HepG2 (cell line): Measurements from ENCODE around the gene DMTF1. TPM values are rescaled to one million over a fixed set of nuclear protein-coding genes. Genes with fewer than 3 reads are reported as not detected.

Experiments used
- CHD2 ChIP-seq: IDR thresholded peaks from 2 replicates; pipeline ENCODE4 v1.6.1; 2011; ENCODE audit warnings: low read depth, low read length, improper control_type of control experiment
- MAFF ChIP-seq: IDR thresholded peaks from 2 replicates; pipeline ENCODE4 v1.6.1; 2011; ENCODE audit warnings: low read depth, low read length, improper control_type of control experiment
- MTF1 ChIP-seq: sonication (generic); formaldehyde crosslinking; IDR thresholded peaks from 2 replicates; pipeline ENCODE4 v1.5.0; 2020; ENCODE audit warnings: missing genetic modification reagents
- MYNN ChIP-seq: sonication (generic); formaldehyde crosslinking; IDR thresholded peaks from 2 replicates; pipeline ENCODE4 v1.4.0; 2020; ENCODE audit warnings: mild to moderate bottlenecking, low read depth, missing genetic modification reagents
- ZFY ChIP-seq: sonication (generic); formaldehyde crosslinking; IDR thresholded peaks from 2 replicates; pipeline ENCODE4 v1.4.0; 2020; ENCODE audit warnings: missing genetic modification reagents
- ZMAT5 ChIP-seq: sonication (generic); formaldehyde crosslinking; IDR thresholded peaks from 2 replicates; pipeline ENCODE4 v1.5.0; 2020; ENCODE audit warnings: mild to moderate bottlenecking, low read depth, missing genetic modification reagents, borderline replicate concordance
- ZMYM4 ChIP-seq: sonication (generic); formaldehyde crosslinking; IDR thresholded peaks from 2 replicates; pipeline ENCODE4 v1.8.1; 2023; ENCODE audit warnings: mild to moderate bottlenecking, missing genetic modification reagents
- ZNF17 ChIP-seq: sonication (generic); formaldehyde crosslinking; IDR thresholded peaks from 2 replicates; pipeline ENCODE4 v1.5.0; 2020; ENCODE audit warnings: mild to moderate bottlenecking, missing genetic modification reagents
- ZNF34 ChIP-seq: sonication (generic); formaldehyde crosslinking; IDR thresholded peaks from 2 replicates; pipeline ENCODE4 v1.4.0; 2020; ENCODE audit warnings: mild to moderate bottlenecking, missing genetic modification reagents, borderline replicate concordance
- ZNF564 ChIP-seq: sonication (generic); formaldehyde crosslinking; IDR thresholded peaks from 2 replicates; pipeline ENCODE4 v1.8.1; 2023; ENCODE audit warnings: mild to moderate bottlenecking, missing genetic modification reagents
- ZNF570 ChIP-seq: sonication (generic); formaldehyde crosslinking; IDR thresholded peaks from 2 replicates; pipeline ENCODE4 v1.4.0; 2020; ENCODE audit warnings: mild to moderate bottlenecking, missing genetic modification reagents, borderline replicate concordance
- polyA plus RNA-seq, 8 experiments: library from polyadenylated mRNA; depleted of rRNA in 3 of 8; stranded (reverse) in 7 of 8; unstranded in 1 of 8; fragments of >200 nt; fragmentation: Illumina TruSeq in 4 of 8; extraction: Trizol in 4 of 8; gene quantifications; 2 replicates each; pipeline versions ENCODE4 v1.2.1 to v1.2.3, GENCODE V29; 2011 to 2016; ENCODE audit warnings: low read depth in 4 of 8, missing spikeins in 1 of 8, mixed read lengths in 1 of 8; ENCODE audit not compliant: insufficient read depth in 1 of 8
- total RNA-seq, 5 experiments: library from RNA; depleted of rRNA; stranded (reverse); fragments of >200 nt; fragmentation: Illumina TruSeq; extraction: Trizol; gene quantifications; 2 replicates each; pipeline ENCODE4 v1.2.3, GENCODE V29; 2016; ENCODE audit warnings: low read depth in 1 of 5
- TF ChIP-seq, protein P1 (sequence below): sonication (generic); formaldehyde crosslinking; IDR thresholded peaks from 2 replicates; pipeline ENCODE4 v1.4.0; 2020; ENCODE audit warnings: mild to moderate bottlenecking, missing genetic modification reagents
- TF ChIP-seq, protein P2 (sequence below): sonication (generic); formaldehyde crosslinking; IDR thresholded peaks from 2 replicates; pipeline ENCODE4 v1.9.0; 2021; ENCODE audit warnings: missing genetic modification reagents, borderline replicate concordance
- TF ChIP-seq, protein P3 (sequence below): sonication (generic); formaldehyde crosslinking; IDR thresholded peaks from 2 replicates; pipeline ENCODE4 v1.4.0; 2020; ENCODE audit warnings: mild to moderate bottlenecking, missing genetic modification reagents

DMTF1 gene
- total and polyA plus RNA-seq, 2 of the 13 experiments (the other 11 are each of a cell fraction or from before 2014, with no cell fraction given), result 45.8 to 132 TPM

GRCh38 chr7:87220026-87220733 lies 67.9 kb downstream of the DMTF1 start (continued):
- TF ChIP-seq ZMAT5 (CRISPR knock-in tag), result no peak
- no peak for TF ChIP-seq MTF1 (CRISPR knock-in tag)
- peak; percentile 83 for TF ChIP-seq ZFY (CRISPR knock-in tag)
- TF ChIP-seq, protein P1, sequence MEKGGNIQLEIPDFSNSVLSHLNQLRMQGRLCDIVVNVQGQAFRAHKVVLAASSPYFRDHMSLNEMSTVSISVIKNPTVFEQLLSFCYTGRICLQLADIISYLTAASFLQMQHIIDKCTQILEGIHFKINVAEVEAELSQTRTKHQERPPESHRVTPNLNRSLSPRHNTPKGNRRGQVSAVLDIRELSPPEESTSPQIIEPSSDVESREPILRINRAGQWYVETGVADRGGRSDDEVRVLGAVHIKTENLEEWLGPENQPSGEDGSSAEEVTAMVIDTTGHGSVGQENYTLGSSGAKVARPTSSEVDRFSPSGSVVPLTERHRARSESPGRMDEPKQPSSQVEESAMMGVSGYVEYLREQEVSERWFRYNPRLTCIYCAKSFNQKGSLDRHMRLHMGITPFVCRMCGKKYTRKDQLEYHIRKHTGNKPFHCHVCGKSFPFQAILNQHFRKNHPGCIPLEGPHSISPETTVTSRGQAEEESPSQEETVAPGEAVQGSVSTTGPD (CRISPR knock-in tag), result no peak
- 0 out of 2 replicates have a peak, but pooled peaks have one; percentile 54 for TF ChIP-seq ZNF564 (CRISPR knock-in tag)
- peak; percentile 84 for TF ChIP-seq ZMYM4 (CRISPR knock-in tag)
- 0 out of 2 replicates have a peak, but pooled peaks have one; percentile 50 for TF ChIP-seq ZNF34 (CRISPR knock-in tag)
- no peak for TF ChIP-seq MYNN (CRISPR knock-in tag)
- TF ChIP-seq ZNF570, result no peak
- TF ChIP-seq, protein P2, sequence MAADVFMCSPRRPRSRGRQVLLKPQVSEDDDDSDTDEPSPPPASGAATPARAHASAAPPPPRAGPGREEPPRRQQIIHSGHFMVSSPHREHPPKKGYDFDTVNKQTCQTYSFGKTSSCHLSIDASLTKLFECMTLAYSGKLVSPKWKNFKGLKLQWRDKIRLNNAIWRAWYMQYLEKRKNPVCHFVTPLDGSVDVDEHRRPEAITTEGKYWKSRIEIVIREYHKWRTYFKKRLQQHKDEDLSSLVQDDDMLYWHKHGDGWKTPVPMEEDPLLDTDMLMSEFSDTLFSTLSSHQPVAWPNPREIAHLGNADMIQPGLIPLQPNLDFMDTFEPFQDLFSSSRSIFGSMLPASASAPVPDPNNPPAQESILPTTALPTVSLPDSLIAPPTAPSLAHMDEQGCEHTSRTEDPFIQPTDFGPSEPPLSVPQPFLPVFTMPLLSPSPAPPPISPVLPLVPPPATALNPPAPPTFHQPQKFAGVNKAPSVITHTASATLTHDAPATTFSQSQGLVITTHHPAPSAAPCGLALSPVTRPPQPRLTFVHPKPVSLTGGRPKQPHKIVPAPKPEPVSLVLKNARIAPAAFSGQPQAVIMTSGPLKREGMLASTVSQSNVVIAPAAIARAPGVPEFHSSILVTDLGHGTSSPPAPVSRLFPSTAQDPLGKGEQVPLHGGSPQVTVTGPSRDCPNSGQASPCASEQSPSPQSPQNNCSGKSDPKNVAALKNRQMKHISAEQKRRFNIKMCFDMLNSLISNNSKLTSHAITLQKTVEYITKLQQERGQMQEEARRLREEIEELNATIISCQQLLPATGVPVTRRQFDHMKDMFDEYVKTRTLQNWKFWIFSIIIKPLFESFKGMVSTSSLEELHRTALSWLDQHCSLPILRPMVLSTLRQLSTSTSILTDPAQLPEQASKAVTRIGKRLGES (CRISPR knock-in tag), result no peak
- no peak for TF ChIP-seq CHD2
- TF ChIP-seq ZNF17 (CRISPR knock-in tag), result no peak
- TF ChIP-seq, protein P3, sequence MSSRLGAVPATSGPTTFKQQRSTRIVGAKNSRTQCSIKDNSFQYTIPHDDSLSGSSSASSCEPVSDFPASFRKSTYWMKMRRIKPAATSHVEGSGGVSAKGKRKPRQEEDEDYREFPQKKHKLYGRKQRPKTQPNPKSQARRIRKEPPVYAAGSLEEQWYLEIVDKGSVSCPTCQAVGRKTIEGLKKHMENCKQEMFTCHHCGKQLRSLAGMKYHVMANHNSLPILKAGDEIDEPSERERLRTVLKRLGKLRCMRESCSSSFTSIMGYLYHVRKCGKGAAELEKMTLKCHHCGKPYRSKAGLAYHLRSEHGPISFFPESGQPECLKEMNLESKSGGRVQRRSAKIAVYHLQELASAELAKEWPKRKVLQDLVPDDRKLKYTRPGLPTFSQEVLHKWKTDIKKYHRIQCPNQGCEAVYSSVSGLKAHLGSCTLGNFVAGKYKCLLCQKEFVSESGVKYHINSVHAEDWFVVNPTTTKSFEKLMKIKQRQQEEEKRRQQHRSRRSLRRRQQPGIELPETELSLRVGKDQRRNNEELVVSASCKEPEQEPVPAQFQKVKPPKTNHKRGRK, result no peak
- TF ChIP-seq MAFF, result no peak
